ENCODE data around the gene CNTNAP2.

CNTNAP2 gene

GRCh38 chr7:147903536-147904218 lies 1787.1 kb downstream of the CNTNAP2 start:
- no peak for DNase-seq (ENCODE audit: low read depth, low spot score)
- Histone ChIP-seq H3K36me3 (ENCODE audit: insufficient read depth, low read length) (no peaks in the 10 kb centered on the region), H3K9ac (ENCODE audit: insufficient read length) (no peak overlapping the region), H3K27ac (no peak overlapping the region), H3K4me3 (no peak overlapping the region), H3K9me3 (ENCODE audit: low read depth, low read length) (no peaks in the 10 kb centered on the region)
- no peak for TF ChIP-seq FOXP2 (optimal IDR thresholded peaks at IDR 0.05; ENCODE audit: control extremely low read depth, extremely low read length, insufficient read depth)
- no peak for TF ChIP-seq POLR2AphosphoS5 (IDR thresholded peaks at IDR 0.05; ENCODE audit: borderline replicate concordance, low read depth, low read length)
- TF ChIP-seq EZH2 (IDR thresholded peaks at IDR 0.05): no peak

DNA sequence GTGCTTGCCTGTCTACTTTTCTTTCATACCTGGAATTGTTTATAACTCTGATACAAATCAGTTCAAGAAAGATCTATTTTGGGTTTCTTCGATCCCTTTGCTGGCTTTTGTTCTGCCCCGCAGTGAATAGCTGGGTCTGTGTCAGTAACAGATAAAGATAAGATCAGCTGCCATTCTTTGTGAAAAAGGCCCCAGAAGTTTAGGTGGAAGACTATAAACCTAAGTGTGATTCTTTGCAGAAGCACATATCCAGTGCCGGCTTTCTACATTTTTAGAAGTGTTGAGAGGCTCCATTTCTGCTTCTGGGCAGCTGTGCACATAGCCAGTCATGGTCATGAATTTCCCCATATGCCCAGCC lies 1787.6 kb downstream of the CNTNAP2 start:
- Histone ChIP-seq H3K4me3 (no peak overlapping the region), H3K36me3 (ENCODE audit: insufficient read depth, low read length) (no peaks in the 10 kb centered on the region), H3K27ac (no peak overlapping the region), H3K9me3 (ENCODE audit: low read depth, low read length) (no peaks in the 10 kb centered on the region), H3K9ac (ENCODE audit: insufficient read length) (no peak overlapping the region)
- TF ChIP-seq EZH2 (IDR thresholded peaks at IDR 0.05): no peak
- TF ChIP-seq FOXP2 (optimal IDR thresholded peaks at IDR 0.05; ENCODE audit: control extremely low read depth, extremely low read length, insufficient read depth): no peak
- no peak for DNase-seq (ENCODE audit: low read depth, low spot score)

GRCh38 chr7:147909431-147910148 lies 1793.0 kb downstream of the CNTNAP2 start:
- Histone ChIP-seq H3K4me3 (no peak overlapping the region), H3K9me3 (ENCODE audit: low read depth, low read length) (no peaks in the 10 kb centered on the region), H3K9ac (ENCODE audit: insufficient read length) (no peak overlapping the region), H3K27ac (no peak overlapping the region), H3K36me3 (ENCODE audit: insufficient read depth, low read length) (no peaks in the 10 kb centered on the region)
- TF ChIP-seq EZH2 (IDR thresholded peaks at IDR 0.05) (no peak), POLR2AphosphoS5 (IDR thresholded peaks at IDR 0.05; ENCODE audit: borderline replicate concordance, low read depth, low read length) (no peak), FOXP2 (optimal IDR thresholded peaks at IDR 0.05; ENCODE audit: control extremely low read depth, extremely low read length, insufficient read depth) (no peak)
- no peak for DNase-seq (ENCODE audit: low read depth, low spot score)

- H3K9ac ChIP-seq (ENCODE audit: insufficient read length): no peak overlapping the region
- no peaks in the 10 kb centered on the region for H3K9me3 ChIP-seq (ENCODE audit: low read depth, low read length)
- DNase-seq (ENCODE audit: low read depth, low spot score): no peak
- no peak overlapping the region for H3K27ac ChIP-seq
- H3K36me3 ChIP-seq (ENCODE audit: insufficient read depth, low read length): no peaks in the 10 kb centered on the region
- TF ChIP-seq EZH2 (IDR thresholded peaks at IDR 0.05) (no peak), FOXP2 (optimal IDR thresholded peaks at IDR 0.05; ENCODE audit: control extremely low read depth, extremely low read length, insufficient read depth) (no peak)
- H3K4me3 ChIP-seq: no peak overlapping the region
Observed at GRCh38 chr7:147911201-147911601, 1794.6 kb downstream of the CNTNAP2 start.

- H3K9ac ChIP-seq (ENCODE audit: insufficient read length): no peak overlapping the region
Observed at GRCh38 chr7:147912291-147912690, 1795.7 kb downstream of the CNTNAP2 start.

GRCh38 chr7:147912946-147913638 lies 1796.5 kb downstream of the CNTNAP2 start:
- no peak for DNase-seq (ENCODE audit: low read depth, low spot score)
- H3K9me3 ChIP-seq (ENCODE audit: low read depth, low read length): no peaks in the 10 kb centered on the region
- no peak overlapping the region for H3K27ac ChIP-seq
- H3K36me3 ChIP-seq (ENCODE audit: insufficient read depth, low read length): no peaks in the 10 kb centered on the region
- no peak overlapping the region for H3K4me3 ChIP-seq
- H3K9ac ChIP-seq (ENCODE audit: insufficient read length): no peak overlapping the region
- TF ChIP-seq FOXP2 (optimal IDR thresholded peaks at IDR 0.05; ENCODE audit: control extremely low read depth, extremely low read length, insufficient read depth) (no peak), EZH2 (IDR thresholded peaks at IDR 0.05) (no peak), POLR2AphosphoS5 (IDR thresholded peaks at IDR 0.05; ENCODE audit: borderline replicate concordance, low read depth, low read length) (no peak)

More at GRCh38 chr7:147912291-147912690, 1795.7 kb downstream of the CNTNAP2 start:
- no peak for DNase-seq (ENCODE audit: low read depth, low spot score)
- no peaks in the 10 kb centered on the region for H3K9me3 ChIP-seq (ENCODE audit: low read depth, low read length)
- no peak overlapping the region for H3K27ac ChIP-seq
- H3K36me3 ChIP-seq (ENCODE audit: insufficient read depth, low read length): no peaks in the 10 kb centered on the region
- TF ChIP-seq EZH2 (IDR thresholded peaks at IDR 0.05) (no peak), FOXP2 (optimal IDR thresholded peaks at IDR 0.05; ENCODE audit: control extremely low read depth, extremely low read length, insufficient read depth) (no peak), POLR2AphosphoS5 (IDR thresholded peaks at IDR 0.05; ENCODE audit: borderline replicate concordance, low read depth, low read length) (no peak)
- H3K4me3 ChIP-seq: no peak overlapping the region

GRCh38 chr7:147915781-147916180 lies 1799.2 kb downstream of the CNTNAP2 start:
- TF ChIP-seq FOXP2 (optimal IDR thresholded peaks at IDR 0.05; ENCODE audit: control extremely low read depth, extremely low read length, insufficient read depth): no peak
- Histone ChIP-seq H3K9me3 (ENCODE audit: low read depth, low read length) (no peaks in the 10 kb centered on the region), H3K27ac (no peak overlapping the region), H3K36me3 (ENCODE audit: insufficient read depth, low read length) (no peaks in the 10 kb centered on the region), H3K4me3 (no peak overlapping the region), H3K9ac (ENCODE audit: insufficient read length) (no peak overlapping the region)
- no peak for DNase-seq (ENCODE audit: low read depth, low spot score)

- TF ChIP-seq POLR2AphosphoS5 (IDR thresholded peaks at IDR 0.05; ENCODE audit: borderline replicate concordance, low read depth, low read length) (no peak), EZH2 (IDR thresholded peaks at IDR 0.05) (no peak), FOXP2 (optimal IDR thresholded peaks at IDR 0.05; ENCODE audit: control extremely low read depth, extremely low read length, insufficient read depth) (no peak)
- H3K36me3 ChIP-seq (ENCODE audit: insufficient read depth, low read length): no peaks in the 10 kb centered on the region
- no peak overlapping the region for H3K9ac ChIP-seq (ENCODE audit: insufficient read length)
- no peak for DNase-seq (ENCODE audit: low read depth, low spot score)
- no peak overlapping the region for H3K27ac ChIP-seq
- H3K4me3 ChIP-seq: no peak overlapping the region
- H3K9me3 ChIP-seq (ENCODE audit: low read depth, low read length): no peaks in the 10 kb centered on the region
Observed at GRCh38 chr7:147916573-147916972, 1800.0 kb downstream of the CNTNAP2 start.
